HS-27A (cell line): Measurements from ENCODE around the gene TFCP2L1.

Experiments
- DNase-seq: peaks from one replicate; pipeline ENCODE4 v3.0.0-alpha.2; 2012; ENCODE audit warnings: low read depth, missing footprints

The TFCP2L1 gene

DNA sequence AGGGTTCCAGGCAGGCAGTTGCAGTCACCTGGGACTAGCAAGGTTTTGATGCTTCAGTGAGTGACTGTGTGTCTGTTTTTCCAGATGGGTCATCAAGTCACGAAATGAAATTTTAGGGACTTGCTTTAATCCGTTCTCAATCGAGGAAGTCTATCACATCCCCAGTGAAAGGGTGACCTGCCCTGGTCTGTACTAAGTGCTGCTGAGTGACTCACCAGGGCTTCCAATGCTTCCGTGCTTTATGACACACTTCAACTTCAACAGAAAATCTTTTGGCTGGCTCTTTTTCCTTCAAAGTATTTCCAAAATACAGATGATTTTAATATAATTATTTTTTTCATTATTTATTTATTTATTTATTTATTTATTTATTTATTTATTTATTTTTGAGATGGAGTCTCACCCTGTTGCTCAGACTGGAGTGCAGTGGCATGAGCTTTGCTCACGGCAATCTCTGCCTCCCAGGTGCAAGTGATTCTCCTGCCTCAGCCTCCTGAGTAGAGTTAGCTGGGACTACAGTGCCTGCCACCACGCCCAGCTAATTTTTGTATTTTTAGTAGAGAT lies 18.4 kb downstream of the TFCP2L1 start:
- no peak for DNase-seq

- no peak for DNase-seq
Measured at GRCh38 chr2:121263996-121264715, 20.8 kb downstream of the TFCP2L1 start.

- DNase-seq, result no peak
Measured at GRCh38 chr2:121260370-121261154, 24.4 kb downstream of the TFCP2L1 start.

- no peak for DNase-seq
Measured at GRCh38 chr2:121258051-121258450, 27.0 kb downstream of the TFCP2L1 start.

DNA sequence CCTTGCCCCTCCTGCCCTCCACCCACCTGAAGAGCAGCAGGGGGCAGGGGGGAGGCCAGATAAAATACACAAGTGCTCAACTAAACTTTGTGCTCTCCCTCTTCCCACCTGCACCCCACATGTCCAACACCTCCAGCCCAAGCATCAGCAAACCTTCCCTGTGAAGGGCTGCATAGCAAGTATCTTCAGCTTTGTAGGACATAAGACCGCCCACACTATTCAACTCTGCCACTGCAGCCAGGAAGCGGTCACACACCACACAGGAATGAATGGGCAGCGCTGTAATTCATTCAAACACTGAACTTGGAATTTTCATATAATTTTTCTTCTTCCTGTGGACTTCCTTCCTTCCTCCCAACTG lies 27.5 kb downstream of the TFCP2L1 start:
- no peak for DNase-seq

DNA sequence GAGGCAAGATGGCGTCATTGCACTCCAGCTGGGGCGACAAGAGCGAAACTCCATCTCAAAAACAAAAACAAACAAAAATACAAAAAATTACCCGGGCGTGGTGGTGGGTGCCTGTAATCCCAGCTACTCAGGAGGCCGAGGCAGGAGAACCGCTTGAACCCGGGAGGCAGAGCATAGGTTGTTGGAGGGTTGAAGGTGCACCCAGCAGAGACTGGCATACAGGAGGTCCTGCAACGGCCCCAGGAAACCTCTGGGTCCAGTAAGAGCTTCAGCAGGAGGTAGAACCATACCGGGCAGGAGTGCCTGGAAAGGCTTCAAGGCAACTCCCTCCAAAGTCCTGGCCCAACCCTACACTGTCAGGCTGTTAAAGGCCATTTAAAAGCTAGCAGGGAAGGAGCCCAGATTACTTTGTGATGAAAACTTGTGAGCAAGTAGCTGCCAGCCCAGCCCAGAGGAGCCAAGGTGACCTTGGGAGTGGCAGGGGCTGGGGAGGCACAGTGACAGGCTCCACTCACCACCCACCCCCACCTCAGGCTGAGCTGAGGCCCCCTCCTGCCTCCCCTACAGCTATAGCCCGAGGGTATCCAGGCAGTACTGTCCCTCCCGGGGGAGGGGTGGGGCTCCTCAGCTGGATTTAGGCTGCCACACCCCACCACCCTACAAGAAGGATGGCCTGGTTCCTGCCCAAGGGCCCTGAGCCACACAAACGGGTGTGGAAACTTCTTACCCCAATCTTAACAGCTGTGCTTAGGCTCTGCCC lies 28.1 kb downstream of the TFCP2L1 start:
- DNase-seq, result no peak

DNA sequence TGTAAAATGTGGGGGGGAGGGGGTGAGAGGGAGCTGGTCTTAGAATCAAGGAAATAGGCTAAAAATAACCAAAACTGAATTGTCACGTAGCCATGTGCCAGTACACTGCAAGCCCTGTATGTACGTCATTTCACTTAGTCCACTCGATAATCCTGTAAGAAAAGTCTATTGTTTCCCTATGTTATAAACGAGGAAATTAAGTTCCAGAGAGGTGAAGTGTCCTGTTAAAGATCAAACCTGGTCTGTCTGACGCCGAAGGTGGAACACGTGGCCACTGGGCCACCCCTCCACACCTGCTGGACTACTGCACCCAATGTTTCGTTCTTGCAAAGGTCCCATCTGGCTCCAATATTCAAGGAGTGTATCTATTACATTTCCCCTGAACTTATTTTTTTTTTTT lies 29.6 kb downstream of the TFCP2L1 start:
- DNase-seq, result no peak

DNA sequence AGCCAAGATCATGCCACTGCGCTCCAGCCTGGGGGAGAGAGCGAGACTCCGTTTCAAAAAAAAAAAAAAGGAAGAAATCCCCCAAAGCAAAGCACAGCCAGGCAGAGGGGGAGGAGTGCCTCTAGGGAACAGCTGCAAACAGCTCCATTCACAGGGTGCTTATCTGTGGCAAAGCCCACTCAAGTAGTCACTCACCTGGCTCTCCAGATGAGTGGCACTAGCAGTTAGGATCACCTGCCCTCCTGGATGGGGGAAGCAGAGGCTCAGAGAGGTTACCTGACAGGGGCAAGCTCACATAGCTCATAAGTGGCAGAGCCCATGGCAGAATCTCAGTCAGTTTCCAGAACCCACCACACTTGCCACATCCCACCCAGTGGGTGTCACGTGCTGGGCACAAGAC lies 30.3 kb downstream of the TFCP2L1 start:
- no peak for DNase-seq

GRCh38 chr2:121253674-121254240 lies 31.2 kb downstream of the TFCP2L1 start:
- no peak for DNase-seq

GRCh38 chr2:121253021-121253673 lies 31.9 kb downstream of the TFCP2L1 start:
- DNase-seq, result no peak

- no peak for DNase-seq
Measured at GRCh38 chr2:121251497-121251896, 33.5 kb downstream of the TFCP2L1 start.

DNA sequence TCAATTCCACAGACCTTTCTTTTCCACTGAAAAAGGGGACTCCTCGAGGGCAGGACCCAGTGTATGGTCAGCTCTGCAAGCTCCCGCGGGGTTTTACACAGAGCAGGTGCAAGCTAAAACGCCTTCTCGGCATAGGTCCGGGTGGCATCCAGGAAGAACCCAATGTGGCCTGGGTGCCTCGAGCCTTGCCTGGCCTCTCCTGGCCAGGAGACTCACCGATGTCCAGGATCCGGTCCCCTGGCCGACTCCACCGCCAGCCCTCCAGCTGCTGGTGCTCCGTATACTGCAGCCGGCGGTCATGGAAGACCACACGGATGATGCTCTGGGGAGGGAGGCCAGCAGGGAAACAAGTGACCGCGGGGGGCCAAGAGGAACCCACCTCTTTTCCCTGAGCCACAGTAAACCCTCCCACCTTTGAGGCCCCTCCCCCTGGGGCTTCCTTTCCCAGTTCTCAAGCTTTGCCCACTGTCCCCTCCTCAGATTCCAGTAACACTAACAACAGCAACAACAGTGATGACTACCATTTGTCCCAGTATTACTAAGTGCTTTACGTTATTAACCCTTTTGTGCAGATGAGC lies 36.1 kb downstream of the TFCP2L1 start:
- DNase-seq, result no peak

DNA sequence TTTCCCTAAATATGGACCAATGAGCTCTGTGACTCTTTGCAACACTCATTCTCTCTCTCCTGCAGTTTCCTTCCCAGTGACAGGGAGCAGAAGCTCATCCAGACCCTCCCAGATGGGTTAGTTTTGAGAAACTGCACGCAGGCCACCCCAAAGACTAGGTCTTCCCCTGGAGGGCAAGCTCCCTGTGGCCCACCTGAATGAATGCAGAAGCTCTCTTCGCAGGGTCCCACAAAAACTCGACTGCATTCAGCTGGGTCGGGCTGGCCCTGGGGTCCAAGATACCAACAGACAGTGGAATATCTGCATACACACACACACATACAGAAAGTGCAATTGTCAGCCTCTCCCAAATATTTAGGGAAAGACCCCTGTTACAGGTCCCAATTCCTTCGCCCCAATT lies 37.0 kb downstream of the TFCP2L1 start:
- no peak for DNase-seq

- DNase-seq, result no peak
Measured at GRCh38 chr2:121247534-121247933, 37.5 kb downstream of the TFCP2L1 start.

DNA sequence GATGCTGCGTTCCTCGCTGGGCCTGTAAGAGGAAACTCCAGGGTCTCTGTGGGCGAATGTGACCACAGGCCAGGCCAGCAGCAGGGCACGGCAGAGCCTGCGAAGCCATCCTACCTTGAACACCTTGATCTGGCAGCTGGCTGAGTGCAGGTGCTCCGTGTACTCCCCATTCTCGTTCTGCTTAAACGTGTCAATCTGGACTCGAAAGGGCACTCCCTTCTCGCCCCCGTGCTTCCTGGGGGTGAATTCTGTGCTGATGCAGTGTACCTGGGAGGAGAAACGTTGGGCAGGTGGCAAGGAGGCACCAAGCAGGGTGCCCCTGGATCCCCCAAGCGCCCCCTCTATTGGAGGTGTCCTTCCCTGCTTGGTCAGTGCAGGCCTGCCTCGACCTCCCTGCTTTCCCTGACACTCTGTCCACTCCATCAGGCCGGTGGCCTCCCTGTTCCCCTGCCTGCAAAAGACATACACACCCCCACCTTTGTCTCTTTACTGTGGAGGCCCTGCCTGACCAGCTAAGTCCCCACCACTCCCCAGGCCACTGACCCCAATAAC lies 38.2 kb downstream of the TFCP2L1 start:
- no peak for DNase-seq

- DNase-seq, result no peak
Measured at GRCh38 chr2:121245913-121246312, 39.1 kb downstream of the TFCP2L1 start.

DNA sequence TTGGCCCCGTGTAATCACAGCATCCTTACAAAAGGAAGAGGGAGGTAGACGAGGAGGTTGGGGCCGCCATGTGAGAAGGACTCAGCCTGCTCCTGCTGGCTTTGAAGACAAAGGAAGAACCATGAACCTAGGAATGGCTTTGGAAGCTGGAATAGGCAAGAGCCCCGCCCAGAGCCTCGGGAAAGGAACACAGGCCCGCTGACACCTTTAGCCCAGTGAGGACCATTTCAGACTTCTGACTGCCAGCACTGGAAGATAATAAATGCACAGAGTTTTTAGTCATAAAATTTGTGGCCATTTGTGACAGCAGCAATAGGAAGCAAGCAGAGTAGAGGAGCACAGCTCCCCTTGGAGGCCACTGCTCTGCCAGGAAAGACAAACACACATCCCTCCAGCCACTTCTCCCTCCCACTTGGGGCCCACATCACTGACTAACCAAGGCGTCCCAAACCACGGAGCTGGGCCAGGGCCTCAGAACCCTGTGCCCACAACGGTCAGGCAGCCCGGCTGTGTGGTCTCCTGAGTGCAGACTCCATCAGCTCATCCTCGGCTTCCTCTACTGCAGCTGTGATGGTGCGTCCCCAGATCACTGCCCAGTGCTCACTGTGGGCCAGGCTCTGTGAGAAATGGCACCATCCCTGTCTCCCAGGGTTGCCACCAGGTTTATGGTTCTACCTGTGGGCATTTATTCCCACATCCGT lies 39.7 kb downstream of the TFCP2L1 start:
- DNase-seq, result no peak

- DNase-seq, result no peak
Measured at GRCh38 chr2:121244616-121245015, 40.4 kb downstream of the TFCP2L1 start.

DNA sequence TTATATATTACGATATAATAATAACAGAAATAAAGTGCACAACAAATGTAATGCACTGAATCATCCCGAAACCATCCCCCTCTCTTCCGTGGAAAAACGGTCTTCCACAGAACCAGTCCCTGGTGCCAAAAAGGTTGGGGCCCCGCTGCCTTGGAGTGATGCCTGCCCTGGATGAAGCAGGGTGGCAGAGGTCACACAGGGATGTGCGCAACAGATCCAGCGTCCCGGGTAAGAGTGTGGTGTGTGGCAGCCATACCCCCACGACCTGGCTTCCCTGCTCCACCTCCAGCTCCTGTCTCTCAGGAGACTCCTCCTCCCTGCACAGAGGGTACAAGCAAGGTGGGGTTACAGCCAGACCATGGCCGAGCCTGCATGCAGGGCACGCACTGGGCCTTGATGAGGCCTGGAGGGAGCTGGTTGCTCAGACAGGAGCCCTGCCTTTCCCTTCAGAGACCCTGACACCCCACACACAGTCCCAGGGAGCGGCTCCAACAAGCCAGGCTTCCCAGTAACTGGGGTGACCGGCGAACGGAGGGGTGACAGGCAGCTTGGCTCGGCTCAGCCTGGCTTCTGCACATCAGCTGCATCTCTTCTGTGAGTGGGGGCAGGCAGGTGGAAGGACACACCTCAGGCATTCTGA lies 41.1 kb downstream of the TFCP2L1 start:
- no peak for DNase-seq

- no peak for DNase-seq
Measured at GRCh38 chr2:121242976-121243375, 42.0 kb downstream of the TFCP2L1 start.
